ENCODE data around the gene TRUB1.
"Not testable (repeated sequence)": the region's sequence is repeated elsewhere in the genome, so short reads cannot be mapped to it uniquely, and the experiment has no call there.

TRUB1 gene

GRCh38 chr10:114925587-114926586 lies 12.1 kb upstream of the TRUB1 start:
- no peak for DNase-seq

- DNase-seq: no peak
Observed at GRCh38 chr10:114928818-114929217, 9.2 kb upstream of the TRUB1 start.

GRCh38 chr10:114930320-114930719 lies 7.7 kb upstream of the TRUB1 start:
- DNase-seq: no peak

- DNase-seq: no peak
Observed at GRCh38 chr10:114931072-114931679, 6.8 kb upstream of the TRUB1 start.

- DNase-seq: no peak
Observed at GRCh38 chr10:114932225-114932624, 5.8 kb upstream of the TRUB1 start.

GRCh38 chr10:114932945-114933344 lies 5.0 kb upstream of the TRUB1 start:
- DNase-seq: no peak

- no peak for DNase-seq
Observed at GRCh38 chr10:114933588-114933987, 4.4 kb upstream of the TRUB1 start.

- not testable (repeated sequence) for DNase-seq
Observed at GRCh38 chr10:114933995-114934394, 4.0 kb upstream of the TRUB1 start.

- DNase-seq: no peak
Observed at GRCh38 chr10:114938856-114939193, 830 bp downstream of the TRUB1 start.

GRCh38 chr10:114940735-114941134 lies 2.7 kb downstream of the TRUB1 start:
- DNase-seq: no peak

GRCh38 chr10:114943000-114943399 lies 5.0 kb downstream of the TRUB1 start:
- DNase-seq: no peak

GRCh38 chr10:114953047-114953446 lies 15.1 kb downstream of the TRUB1 start:
- no peak for DNase-seq

- DNase-seq: no peak
Observed at GRCh38 chr10:114955984-114956383, 18.0 kb downstream of the TRUB1 start.

GRCh38 chr10:114956466-114956865 lies 18.5 kb downstream of the TRUB1 start:
- DNase-seq: no peak

- DNase-seq: no peak
Observed at GRCh38 chr10:114957122-114957521, 19.1 kb downstream of the TRUB1 start.

GRCh38 chr10:114957673-114958072 lies 19.7 kb downstream of the TRUB1 start:
- peak; percentile 9 for DNase-seq

GRCh38 chr10:114962441-114962840 lies 24.4 kb downstream of the TRUB1 start:
- no peak for DNase-seq

- no peak for DNase-seq
Observed at GRCh38 chr10:114963908-114964307, 25.9 kb downstream of the TRUB1 start.

- DNase-seq: peak; percentile 83
Observed at GRCh38 chr10:114967071-114967470, 29.1 kb downstream of the TRUB1 start.

- no peak for DNase-seq
Observed at GRCh38 chr10:114970515-114970914, 32.5 kb downstream of the TRUB1 start.

GRCh38 chr10:114973306-114973705 lies 35.3 kb downstream of the TRUB1 start:
- DNase-seq: no peak

- no peak for DNase-seq
Observed at GRCh38 chr10:114973997-114974396, 36.0 kb downstream of the TRUB1 start.

- no peak for DNase-seq
Observed at GRCh38 chr10:114974625-114975024, 36.6 kb downstream of the TRUB1 start.

- no peak for DNase-seq
Observed at GRCh38 chr10:114975091-114975490, 37.1 kb downstream of the TRUB1 start.

Measured in suppressor macrophage treated with lipopolysaccharide for 4 hours (primary cell).